KOPT-K1 (cell line): Measurements from ENCODE around the gene KCNMA1.

ENCODE experiments used
- H3K27ac ChIP-seq: fragments of 200-600 bp; sonication (generic); 2 replicates; pipeline ENCODE4 v1.5.1; 2016; ENCODE audit warnings: antibody characterized with exemption, mild to moderate bottlenecking, low read depth, low read length; ENCODE audit not compliant: poor library complexity, severe bottlenecking
- H3K36me3 ChIP-seq: fragments of 200-600 bp; sonication (generic); 2 replicates; pipeline ENCODE4 v1.5.1; 2017; ENCODE audit warnings: antibody characterized with exemption, mild to moderate bottlenecking, low read length, moderate library complexity; ENCODE audit not compliant: insufficient read depth
- H3K9me3 ChIP-seq: fragments of 200-600 bp; sonication (generic); 2 replicates; pipeline ENCODE4 v1.5.1; 2017; ENCODE audit warnings: antibody characterized with exemption, low read length, mild to moderate bottlenecking; ENCODE audit not compliant: insufficient read depth, poor library complexity, severe bottlenecking

KCNMA1 gene

DNA sequence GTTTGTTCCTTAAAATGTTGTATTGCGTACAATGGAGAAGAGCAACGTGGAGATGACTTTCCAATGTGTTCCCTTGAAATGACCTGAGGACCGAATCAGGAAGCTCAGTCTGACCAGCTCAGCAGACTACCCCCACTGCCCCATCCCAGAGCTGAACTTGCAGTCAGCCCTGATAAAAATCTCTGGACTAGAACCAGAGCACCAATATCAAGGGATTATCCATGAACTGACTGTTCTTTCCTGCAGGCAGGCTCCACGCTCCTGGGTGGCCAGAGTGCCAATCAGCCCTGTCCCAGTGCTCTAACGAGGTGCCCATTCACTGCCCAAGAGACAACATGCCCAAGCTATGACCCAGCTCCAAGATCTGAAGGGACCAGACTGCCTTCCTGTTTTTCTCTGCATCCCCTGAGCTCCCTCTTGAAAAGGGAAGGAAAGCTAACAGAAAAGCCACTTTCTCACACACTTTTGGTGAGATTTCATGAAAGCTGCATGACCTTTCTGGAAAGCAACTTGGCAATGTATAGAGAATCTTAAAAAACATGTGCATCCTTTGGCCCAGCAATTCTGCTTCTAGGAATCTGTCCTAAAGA, 130.2 kb downstream of the KCNMA1 start:
- H3K27ac ChIP-seq: no peak overlapping the region

DNA sequence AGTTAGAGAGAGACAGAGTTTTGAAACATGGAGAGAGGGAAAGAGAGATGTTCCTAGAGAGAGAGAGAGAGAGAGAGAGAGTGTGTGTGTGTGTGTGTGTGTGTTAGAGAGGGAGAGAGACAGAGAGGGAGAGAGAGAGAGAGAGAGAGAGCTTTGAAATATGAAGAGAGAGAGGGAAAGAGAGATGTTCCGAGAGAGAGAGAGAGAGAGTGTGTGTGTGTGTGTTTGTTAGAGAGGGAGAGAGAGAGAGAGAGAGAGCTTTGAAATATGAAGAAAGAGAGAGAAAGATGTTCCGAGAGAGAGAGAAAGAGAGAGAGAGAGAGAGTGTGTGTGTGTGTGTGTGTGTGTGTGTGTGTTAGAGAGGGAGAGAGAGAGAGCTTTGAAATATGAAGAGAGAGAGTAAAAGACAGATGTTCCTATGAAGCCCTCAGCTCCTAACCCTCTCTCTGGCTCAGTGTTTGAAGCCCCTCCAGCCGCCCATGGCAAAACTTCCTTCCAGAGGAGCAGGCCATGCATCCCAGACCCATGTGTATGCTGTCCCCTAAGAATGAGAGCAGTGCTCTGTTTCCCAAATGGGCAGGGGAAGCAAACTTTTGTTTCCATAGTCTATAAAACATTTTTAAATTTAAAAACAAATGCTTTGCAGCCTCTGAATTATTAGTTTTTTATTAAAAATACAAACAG, 130.9 kb downstream of the KCNMA1 start:
- H3K9me3 ChIP-seq: no peaks in the 10 kb centered on the region
- no peaks in the 10 kb centered on the region for H3K36me3 ChIP-seq
- no peak overlapping the region for H3K27ac ChIP-seq

More for the DNA sequence above, 130.2 kb downstream of the KCNMA1 start:
- Histone ChIP-seq H3K36me3 (no peaks in the 10 kb centered on the region), H3K9me3 (no peaks in the 10 kb centered on the region)

GRCh38 chr10:77505431-77506334, 131.9 kb downstream of the KCNMA1 start:
- H3K9me3 ChIP-seq: no peaks in the 10 kb centered on the region
- H3K36me3 ChIP-seq: no peaks in the 10 kb centered on the region
- no peak overlapping the region for H3K27ac ChIP-seq

GRCh38 chr10:77504873-77505257, 132.7 kb downstream of the KCNMA1 start:
- Histone ChIP-seq H3K27ac (no peak overlapping the region), H3K36me3 (no peaks in the 10 kb centered on the region), H3K9me3 (no peaks in the 10 kb centered on the region)

- H3K9me3 ChIP-seq: no peaks in the 10 kb centered on the region
- H3K36me3 ChIP-seq: no peaks in the 10 kb centered on the region
- H3K27ac ChIP-seq: no peak overlapping the region
These were observed 133.3 kb downstream of the KCNMA1 start for GRCh38 chr10:77504196-77504872.

GRCh38 chr10:77501846-77502261, 135.8 kb downstream of the KCNMA1 start:
- Histone ChIP-seq H3K27ac (no peak overlapping the region), H3K9me3 (no peaks in the 10 kb centered on the region), H3K36me3 (no peaks in the 10 kb centered on the region)

- H3K27ac ChIP-seq: no peak overlapping the region
- no peaks in the 10 kb centered on the region for H3K36me3 ChIP-seq
- H3K9me3 ChIP-seq: no peaks in the 10 kb centered on the region
These were observed 136.3 kb downstream of the KCNMA1 start for GRCh38 chr10:77501152-77501845.

- H3K36me3 ChIP-seq: no peaks in the 10 kb centered on the region
- H3K9me3 ChIP-seq: no peaks in the 10 kb centered on the region
- no peak overlapping the region for H3K27ac ChIP-seq
These were observed 136.9 kb downstream of the KCNMA1 start for GRCh38 chr10:77500754-77501151.

GRCh38 chr10:77498829-77499228, 138.8 kb downstream of the KCNMA1 start:
- H3K36me3 ChIP-seq: no peaks in the 10 kb centered on the region
- no peak overlapping the region for H3K27ac ChIP-seq
- no peaks in the 10 kb centered on the region for H3K9me3 ChIP-seq

DNA sequence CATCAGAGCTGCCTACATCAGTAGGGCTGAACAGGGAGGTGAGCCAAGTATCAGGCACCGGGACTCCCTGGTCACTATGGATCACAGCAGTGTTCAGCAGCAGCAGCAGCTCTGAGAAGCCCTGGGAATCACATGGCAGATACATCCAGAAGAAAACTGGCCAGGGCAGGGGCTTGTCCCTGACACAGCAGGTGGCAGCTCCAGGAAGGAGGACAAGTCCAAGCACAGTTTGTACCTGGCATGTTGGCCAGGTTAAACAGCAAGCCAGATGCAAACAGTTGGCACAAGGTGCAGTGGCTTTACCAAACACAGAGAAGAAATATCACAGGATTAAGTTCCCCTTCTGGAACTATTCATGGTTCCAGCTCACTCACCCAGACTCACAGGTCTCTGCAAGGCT, 139.4 kb downstream of the KCNMA1 start:
- Histone ChIP-seq H3K36me3 (no peaks in the 10 kb centered on the region), H3K27ac (no peak overlapping the region), H3K9me3 (no peaks in the 10 kb centered on the region)

- Histone ChIP-seq H3K36me3 (no peaks in the 10 kb centered on the region), H3K9me3 (no peaks in the 10 kb centered on the region), H3K27ac (no peak overlapping the region)
These were observed 139.9 kb downstream of the KCNMA1 start for GRCh38 chr10:77497748-77498147.

DNA sequence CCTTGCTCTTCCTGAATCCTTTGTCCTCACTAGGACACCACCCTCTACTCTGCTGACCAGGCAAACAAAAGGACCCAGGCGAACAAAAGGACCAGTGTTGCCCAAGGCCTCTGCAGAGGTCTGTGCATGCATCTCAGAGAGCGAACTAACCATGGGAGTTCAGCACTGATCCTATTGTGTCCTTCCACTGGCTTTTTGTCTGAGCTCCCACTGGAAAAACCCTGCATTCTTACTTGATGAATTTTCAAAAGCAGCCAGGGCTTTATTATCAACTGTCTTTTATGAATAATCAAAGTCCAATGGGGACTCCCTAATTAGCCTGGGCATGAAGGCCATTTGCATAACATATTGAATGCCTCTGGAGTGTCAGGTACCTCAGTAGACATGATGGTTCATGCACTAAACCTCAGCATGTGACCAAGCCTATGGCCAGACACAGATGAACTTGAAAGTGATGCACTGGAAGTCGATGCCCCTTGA, 140.6 kb downstream of the KCNMA1 start:
- Histone ChIP-seq H3K9me3 (no peaks in the 10 kb centered on the region), H3K27ac (no peak overlapping the region), H3K36me3 (no peaks in the 10 kb centered on the region)

- no peaks in the 10 kb centered on the region for H3K9me3 ChIP-seq
These were observed 142.7 kb downstream of the KCNMA1 start for GRCh38 chr10:77494756-77495541.

GRCh38 chr10:77494327-77494726, 143.3 kb downstream of the KCNMA1 start:
- H3K9me3 ChIP-seq: no peaks in the 10 kb centered on the region
- no peaks in the 10 kb centered on the region for H3K36me3 ChIP-seq
- no peak overlapping the region for H3K27ac ChIP-seq

More at GRCh38 chr10:77494756-77495541, 142.7 kb downstream of the KCNMA1 start:
- Histone ChIP-seq H3K27ac (no peak overlapping the region), H3K36me3 (no peaks in the 10 kb centered on the region)
